HL-60/S4 treated with retinoic acid at 250 ng/mL for 4 days and 3 days (cell line): ENCODE results near the gene FANCC.
"Not testable (repeated sequence)": the region's sequence is repeated elsewhere in the genome, so short reads cannot be mapped to it uniquely, and the experiment has no call there.

Source experiments
- in situ Hi-C: fragments of 300-500 bp; cut with MboI; formaldehyde crosslinking; loops from 2 replicates; pipeline ENCODE4 v1.7.0; 2022; ENCODE audit warnings: low sequenced_read_pairs

The FANCC gene

GRCh38 chr9:95284162-95285080 lies 33.1 kb downstream of the FANCC start:
- in situ Hi-C loops: no loop called here

DNA sequence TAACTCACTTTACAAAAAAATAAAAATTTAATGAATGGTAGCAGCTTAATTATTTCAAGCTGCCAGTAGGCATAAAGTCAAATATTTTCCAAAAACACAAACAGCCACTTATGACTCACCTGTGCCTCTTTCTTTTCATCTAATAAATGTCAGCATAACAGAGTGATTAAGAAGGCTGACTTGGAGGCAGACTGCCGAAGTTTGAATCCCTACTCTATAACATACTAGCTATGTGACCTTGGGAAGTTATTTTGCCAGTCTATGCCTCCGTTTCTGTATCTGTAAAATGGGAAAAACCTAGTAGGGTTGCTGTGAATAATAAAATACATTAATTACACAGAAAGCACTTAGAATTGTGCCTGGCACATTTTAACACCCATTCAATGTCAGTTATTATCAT lies 33.8 kb downstream of the FANCC start:
- in situ Hi-C loops: no loop called here

DNA sequence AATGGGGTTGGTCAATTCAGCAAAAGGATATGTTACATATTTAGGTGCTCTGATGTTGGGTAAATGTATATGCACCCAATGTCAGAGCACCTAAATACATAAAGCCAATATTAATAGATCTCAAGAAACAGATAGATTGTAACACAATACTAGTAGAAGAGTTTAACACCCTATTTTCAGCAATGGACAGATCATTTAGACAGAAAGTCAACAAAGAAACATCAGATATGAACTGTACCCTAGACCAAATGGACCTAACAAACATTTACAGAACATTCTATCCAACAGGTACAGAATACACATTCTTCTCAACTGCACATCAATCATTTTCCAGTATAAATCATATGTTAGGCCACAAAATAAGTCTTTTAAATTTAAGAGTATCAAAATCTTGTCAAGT lies 35.2 kb downstream of the FANCC start:
- in situ Hi-C loops: no loop called here

DNA sequence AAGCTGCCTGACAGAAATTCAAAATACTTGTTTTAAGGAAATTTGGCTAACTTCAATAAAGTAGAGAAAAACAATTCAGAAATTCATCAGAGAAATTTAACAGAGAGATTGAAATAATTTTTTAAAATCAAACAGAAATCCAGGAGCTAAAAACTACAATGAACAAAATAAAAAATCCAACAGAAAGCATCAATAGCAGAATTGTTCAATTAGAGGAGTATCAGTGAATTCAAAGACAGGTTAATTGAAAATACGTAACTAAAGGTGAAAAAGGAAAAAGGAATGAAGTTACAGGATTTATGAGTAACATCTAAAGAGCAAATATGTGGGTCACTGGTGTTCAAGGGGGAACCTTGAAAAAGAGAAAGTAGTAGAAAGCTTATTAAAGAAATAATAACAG lies 36.8 kb downstream of the FANCC start:
- in situ Hi-C loops: no loop called here

- in situ Hi-C loops: no loop called here
Measured at GRCh38 chr9:95277509-95277908, 40.0 kb downstream of the FANCC start.

DNA sequence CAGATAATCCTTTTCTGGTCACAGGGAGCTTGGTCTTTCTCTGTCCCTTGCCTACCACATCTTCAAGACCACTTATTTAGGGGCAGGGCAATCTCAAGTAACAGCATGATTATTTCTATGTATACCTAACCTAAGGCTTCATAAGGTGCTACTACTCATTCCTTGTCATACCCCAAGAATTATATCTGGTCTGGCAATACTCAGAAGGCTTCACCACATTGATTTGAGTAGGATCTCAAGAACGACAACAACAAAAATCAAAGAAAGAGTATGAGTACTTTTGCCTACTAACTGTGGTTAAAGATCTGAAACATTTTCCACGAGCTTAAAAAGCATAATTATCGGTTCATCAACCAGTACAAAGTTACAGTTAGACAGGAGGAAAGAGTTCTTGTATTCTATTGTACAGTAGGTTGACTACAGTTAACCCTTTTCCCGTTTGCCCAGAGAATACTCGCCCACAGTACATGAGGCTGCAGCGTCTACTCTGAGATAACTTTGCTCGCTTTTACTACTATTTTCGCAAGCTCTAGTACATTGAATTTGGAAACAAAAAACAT lies 41.0 kb downstream of the FANCC start:
- in situ Hi-C loops: no loop called here

GRCh38 chr9:95274160-95274559 lies 43.3 kb downstream of the FANCC start:
- in situ Hi-C loops: not testable (repeated sequence)

DNA sequence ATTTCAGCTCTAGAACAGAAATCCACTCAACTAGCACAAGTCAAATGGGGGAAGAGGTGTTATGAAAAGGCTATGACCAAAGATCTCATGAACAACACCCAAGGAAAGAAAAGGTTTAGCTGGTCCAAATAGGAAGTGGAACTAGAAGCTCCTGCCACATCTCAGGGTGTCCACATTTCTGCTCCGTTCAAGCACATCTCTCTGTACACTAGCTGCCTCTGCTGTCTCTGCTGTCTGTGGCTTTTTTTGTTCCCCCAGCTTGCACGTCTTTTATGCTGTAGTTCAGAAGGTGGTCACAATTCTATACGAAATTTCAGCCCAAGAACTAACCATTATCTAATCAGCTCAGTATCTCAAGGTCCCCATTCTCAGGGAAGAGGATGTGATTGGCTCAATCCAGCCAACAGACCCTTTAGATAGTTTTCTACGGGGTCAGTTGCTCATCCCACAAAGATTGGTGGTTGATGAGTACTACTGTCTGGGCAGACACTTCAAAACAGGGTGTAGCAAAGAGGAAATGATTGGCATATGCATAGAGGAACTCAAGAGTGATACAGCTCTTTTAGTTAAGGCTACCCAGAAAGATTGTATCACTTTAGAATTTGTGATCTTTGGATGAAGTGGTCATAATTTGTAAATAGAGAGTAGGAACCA lies 44.0 kb downstream of the FANCC start:
- in situ Hi-C loops: no loop called here

GRCh38 chr9:95272830-95273229 lies 44.7 kb downstream of the FANCC start:
- in situ Hi-C loops: no loop called here

GRCh38 chr9:95270790-95271189 lies 46.7 kb downstream of the FANCC start:
- in situ Hi-C loops: no loop called here

DNA sequence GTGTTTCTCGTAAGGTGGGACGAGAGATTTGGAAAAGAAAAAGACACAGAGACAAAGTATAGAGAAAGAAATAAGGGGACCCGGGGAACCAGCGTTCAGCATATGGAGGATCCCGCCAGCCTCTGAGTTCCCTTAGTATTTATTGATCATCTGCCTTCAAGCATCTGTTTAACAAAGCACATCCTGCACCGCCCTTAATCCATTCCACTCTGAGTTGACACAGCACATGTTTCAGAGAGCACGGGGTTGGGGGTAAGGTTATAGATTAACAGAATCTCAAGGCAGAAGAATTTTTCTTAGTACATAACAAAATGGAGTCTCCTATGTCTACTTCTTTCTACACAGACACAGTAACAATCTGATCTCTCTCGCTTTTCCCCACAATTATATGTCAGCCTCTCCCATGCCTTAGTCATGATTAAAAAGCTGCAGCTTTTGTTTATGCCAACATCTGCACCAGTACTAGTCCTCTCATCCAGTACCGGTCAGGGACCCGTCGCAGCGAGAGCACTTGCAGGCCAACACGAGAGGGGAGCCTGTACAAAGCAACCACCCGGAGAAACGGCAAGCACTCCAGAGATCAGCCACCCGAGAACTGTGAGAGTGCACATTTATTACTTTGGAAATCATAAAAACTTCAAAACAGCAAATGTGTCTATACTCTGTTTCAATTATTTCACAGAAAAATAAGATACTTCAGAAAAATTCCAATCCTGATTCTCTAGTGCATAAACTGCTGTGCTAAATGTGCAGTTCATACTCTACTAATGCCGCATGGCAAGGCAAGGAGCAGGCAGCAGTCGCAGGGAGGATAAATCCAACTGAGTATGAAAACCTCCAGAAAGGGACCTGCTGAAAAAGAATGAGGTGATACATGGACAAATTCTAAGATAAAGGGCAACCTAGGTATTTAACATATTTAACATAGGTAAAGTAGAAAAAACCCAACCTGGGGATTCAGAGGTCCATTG lies 47.4 kb downstream of the FANCC start:
- in situ Hi-C loops: not testable (repeated sequence)

GRCh38 chr9:95268681-95269080 lies 48.8 kb downstream of the FANCC start:
- in situ Hi-C loops: no loop called here

GRCh38 chr9:95266649-95267048 lies 50.9 kb downstream of the FANCC start:
- in situ Hi-C loops: no loop called here

DNA sequence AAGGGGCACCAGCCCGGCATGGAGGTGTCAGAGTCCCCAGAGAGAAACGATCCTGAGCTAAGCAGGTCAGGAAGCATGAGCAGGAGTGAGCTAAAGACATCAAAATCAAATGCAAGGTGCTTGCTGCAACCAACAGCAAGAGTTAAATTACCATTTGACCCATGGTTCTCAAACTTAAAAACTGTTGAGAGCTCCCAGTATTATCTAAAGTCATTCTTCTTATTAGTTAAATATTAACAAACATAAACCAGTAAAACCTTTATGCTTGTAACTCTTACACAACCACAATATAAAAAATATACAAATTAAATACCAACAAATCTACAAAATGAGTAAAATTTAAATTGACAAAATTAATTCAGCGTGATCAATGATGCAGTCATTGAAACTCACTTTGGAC lies 51.5 kb downstream of the FANCC start:
- in situ Hi-C loops: no loop called here

GRCh38 chr9:95264954-95265615 lies 52.4 kb downstream of the FANCC start:
- in situ Hi-C loops: no loop called here

- in situ Hi-C loops: no loop called here
Measured at GRCh38 chr9:95261890-95262289, 55.6 kb downstream of the FANCC start.

- in situ Hi-C loops: no loop called here
Measured at GRCh38 chr9:95250462-95251221, 66.9 kb downstream of the FANCC start.

DNA sequence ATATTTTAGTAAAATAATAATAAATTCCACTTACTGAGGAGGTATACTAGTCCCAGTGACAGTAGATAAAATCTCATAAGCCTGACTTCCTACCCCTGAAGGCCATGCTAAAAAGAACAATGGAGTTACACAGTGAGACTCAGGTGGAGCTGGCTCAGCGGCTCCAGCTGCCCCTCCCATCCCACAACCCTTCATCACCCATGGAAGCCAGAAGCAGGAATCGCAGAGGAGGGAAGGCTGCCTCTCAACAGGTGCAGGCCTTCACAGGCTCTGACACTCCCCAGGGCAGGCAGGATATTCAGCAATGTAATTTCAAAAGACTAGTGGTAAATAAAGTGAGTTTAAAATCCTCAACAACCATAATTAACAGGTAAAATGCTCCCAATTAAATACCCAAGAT lies 67.5 kb downstream of the FANCC start:
- in situ Hi-C loops: no loop called here

GRCh38 chr9:95246547-95246946 lies 71.0 kb downstream of the FANCC start:
- in situ Hi-C loops: no loop called here

- in situ Hi-C loops: no loop called here
Measured at GRCh38 chr9:95242613-95243012, 74.9 kb downstream of the FANCC start.
